Activated CD4-positive, CD25-positive, alpha-beta regulatory T cell (primary cell): Measurements from ENCODE around the gene LDLRAD4.

Source experiments
- DNase-seq, 4 experiments: peaks; one replicate each; lab custom pipeline; 2025; lab: John Stamatoyannopoulos, UW

Gene LDLRAD4

GRCh38 chr18:13285874-13286273 lies 67.3 kb downstream of the LDLRAD4 start:
- DNase-seq, result no peak

DNA sequence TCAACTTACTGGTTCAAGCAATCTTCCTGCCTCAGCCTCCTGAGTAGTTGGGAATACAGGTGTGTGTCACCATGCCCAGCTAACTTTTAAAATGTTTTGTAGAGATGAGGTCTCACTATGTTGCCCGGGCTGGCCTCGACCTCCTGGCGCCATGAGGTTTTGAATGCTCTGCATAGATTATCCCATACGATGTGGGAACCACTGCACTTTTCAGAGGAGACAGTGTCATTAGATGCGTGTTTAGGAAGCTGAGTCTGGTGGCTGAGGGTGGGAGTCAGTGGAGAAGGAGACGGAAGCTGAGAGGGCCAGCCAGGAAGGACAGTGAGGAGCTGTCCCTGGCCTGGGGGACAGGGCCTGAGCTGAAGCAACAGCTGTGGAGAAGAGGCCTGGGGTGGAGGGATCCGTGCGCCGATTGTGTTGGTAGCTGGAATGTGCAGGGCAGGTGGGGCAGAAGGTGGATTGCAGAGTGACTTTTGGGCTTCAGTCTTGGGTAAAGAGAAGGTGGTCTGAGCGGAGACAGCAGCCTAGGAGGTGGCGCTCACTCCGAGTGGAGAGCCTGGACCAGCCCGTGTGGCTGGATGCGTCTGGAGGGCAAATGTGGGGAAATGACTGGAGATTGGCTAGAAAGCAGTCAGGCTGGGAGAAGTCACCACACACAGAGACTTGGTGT lies 68.0 kb downstream of the LDLRAD4 start:
- DNase-seq, result no peak

DNA sequence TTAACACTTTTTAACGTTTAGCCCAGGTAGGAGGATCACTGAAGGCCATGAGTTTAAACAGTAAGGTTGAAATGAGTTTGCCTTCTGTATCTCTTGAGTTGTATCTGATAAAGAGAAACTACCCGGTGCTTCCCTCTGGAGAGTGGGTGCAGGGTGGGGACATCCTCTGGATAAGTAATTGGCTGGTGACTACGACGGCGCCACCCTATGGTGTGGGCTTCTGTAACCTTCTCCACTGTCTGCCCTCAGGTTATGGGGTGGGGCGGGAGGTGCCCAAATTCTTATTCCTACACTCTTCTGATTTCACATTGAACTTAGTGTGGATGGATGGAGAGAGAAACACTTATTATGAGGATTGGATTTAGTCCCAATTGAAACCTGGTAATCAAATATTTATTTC lies 68.8 kb downstream of the LDLRAD4 start:
- DNase-seq, result no peak

DNA sequence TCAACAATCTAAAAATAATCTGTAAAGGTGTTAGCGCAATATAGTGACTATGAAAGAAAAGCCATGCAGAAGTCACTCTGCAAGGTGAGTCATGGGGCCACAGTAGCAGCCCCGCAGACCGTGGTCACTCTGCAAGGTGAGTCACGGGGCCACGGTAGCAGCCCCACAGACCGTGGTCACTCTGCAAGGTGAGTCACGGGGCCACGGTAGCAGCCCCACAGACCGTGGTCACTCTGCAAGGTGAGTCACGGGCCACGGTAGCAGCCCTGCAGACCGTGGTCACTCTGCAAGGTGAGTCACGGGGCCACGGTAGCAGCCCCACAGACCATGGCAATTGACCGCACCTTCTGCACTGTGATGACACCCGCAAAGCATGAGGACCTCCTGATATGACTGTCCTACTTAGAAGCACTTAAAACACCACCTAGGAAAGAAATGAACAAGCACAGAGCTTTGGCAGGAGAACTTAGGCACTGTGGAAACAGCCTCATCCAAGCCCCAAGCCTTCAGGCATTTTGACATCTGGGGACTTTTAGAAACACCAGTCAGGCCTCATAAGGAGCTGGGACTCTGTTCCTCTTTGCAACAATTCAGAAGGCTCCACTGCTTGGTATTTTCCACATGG lies 70.1 kb downstream of the LDLRAD4 start:
- no peak for DNase-seq

DNA sequence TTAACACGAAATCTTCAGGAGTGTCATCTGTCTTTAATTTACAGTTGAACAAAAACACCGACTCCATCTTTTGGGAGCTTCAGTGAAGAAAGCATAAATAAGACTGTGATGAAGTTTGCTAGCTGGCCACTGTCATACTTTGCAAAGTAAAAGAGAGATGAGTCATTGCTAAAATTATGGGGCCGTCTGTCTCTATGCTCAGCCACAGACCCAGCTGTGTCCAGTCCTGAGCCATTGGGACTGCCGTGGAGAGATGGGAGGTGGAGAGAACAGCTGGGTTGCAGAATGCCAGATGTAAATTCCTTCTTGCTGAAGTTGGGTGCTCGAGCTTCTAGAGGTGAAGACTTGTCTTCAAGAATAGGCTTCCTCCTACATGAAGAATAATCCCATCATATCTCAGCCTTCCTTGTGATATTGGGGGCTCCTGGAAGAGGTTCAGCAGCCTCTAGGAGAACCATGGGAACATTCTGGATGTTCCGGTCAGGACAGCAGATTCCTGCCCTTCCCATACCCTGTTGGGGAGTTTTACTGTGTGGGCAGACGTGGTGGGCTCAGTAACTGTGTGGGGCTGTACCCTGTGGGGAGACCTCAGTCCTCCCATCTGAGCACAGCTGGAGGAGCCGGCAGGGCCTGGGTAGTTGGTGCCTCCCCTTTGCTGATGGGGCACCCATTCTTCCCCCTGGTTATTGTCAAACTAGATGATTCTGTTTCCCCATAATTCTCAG lies 71.1 kb downstream of the LDLRAD4 start:
- DNase-seq, result no peak

- DNase-seq, result no peak
Observed at GRCh38 chr18:13290856-13291271, 72.3 kb downstream of the LDLRAD4 start.

GRCh38 chr18:13291299-13291698 lies 72.7 kb downstream of the LDLRAD4 start:
- no peak for DNase-seq

- no peak for DNase-seq
Observed at GRCh38 chr18:13291745-13292447, 73.3 kb downstream of the LDLRAD4 start.

- no peak for DNase-seq
Observed at GRCh38 chr18:13292736-13293135, 74.2 kb downstream of the LDLRAD4 start.

GRCh38 chr18:13294309-13294708 lies 75.7 kb downstream of the LDLRAD4 start:
- no peak for DNase-seq

- DNase-seq, result no peak
Observed at GRCh38 chr18:13295894-13296293, 77.3 kb downstream of the LDLRAD4 start.

DNA sequence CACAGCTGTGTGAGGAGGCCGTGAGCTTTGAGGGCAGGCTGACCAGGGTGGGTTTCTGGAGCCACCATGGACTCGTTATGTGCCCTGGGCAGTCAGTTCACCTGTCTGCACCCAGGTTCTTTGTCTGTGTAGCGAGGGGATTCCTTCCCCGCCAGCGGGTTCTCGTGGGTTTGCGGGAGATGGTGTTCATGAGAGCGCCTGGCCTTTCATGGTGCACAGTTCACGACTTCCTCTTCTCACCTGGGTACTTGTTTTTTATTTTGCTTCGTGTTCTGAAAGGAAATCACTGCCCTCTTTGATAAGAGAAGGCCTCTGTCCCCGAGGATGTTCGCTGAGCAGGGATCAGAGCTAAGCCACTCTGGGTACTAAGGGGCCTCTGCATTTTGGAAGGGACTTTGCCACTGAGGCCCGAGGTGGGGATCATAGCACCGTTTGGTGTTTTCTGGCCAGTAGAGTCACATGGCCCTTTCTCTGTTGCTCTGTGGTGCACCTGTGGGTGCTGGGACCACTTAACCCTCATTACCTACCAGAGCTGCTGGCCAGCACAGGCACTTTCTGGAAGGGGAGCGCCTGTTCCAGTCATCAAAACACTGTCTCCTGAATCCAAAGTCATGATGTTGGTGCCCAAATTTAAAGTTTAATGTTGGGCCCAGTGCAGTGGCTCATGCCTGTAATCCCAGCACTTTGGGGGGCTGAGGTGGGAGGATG lies 78.5 kb downstream of the LDLRAD4 start:
- DNase-seq, result no peak

DNA sequence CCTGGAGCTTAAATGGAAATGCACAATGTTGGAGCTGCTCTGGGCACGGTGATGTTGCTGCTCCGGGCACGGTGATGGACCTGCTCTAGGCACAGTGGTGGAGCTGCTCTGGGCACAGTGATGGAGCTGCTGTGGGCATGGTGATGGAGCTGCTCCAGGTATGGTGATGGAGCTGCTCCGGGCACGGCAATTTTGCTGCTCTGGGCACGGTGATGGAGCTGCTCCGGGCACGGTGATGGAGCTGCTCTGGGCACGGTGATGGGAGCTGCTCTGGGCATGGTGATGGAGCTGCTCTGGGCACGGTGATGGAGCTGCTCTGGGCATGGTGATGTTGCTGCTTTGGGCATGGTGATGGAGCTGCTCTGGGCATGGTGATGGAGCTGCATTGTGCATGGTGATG lies 79.7 kb downstream of the LDLRAD4 start:
- no peak for DNase-seq

- DNase-seq, result no peak
Observed at GRCh38 chr18:13300029-13300428, 81.5 kb downstream of the LDLRAD4 start.

GRCh38 chr18:13300796-13301195 lies 82.2 kb downstream of the LDLRAD4 start:
- no peak for DNase-seq

DNA sequence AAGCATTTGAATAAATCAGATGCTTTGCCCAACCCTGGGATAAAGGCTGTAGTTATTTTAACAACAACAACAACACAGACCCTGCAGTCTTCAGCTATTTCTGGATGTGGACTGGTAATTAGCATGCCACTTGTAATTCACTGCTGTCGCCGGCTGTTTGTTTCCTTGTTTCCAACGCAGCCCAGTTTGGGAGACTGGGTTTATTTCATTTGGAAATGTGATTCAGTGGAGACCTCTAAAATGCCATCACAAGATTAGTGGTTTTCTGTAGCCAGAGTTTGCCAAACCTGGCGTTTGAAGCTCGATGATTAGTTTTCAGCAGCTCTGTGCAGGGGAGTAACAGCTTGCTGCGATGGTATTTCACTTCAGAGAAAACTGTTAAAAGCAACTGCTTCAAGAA lies 83.5 kb downstream of the LDLRAD4 start:
- no peak for DNase-seq

- DNase-seq, result no peak
Observed at GRCh38 chr18:13302457-13303225, 84.1 kb downstream of the LDLRAD4 start.

GRCh38 chr18:13303756-13304364 lies 85.3 kb downstream of the LDLRAD4 start:
- no peak for DNase-seq

- DNase-seq, result no peak
Observed at GRCh38 chr18:13305301-13305700, 86.7 kb downstream of the LDLRAD4 start.

DNA sequence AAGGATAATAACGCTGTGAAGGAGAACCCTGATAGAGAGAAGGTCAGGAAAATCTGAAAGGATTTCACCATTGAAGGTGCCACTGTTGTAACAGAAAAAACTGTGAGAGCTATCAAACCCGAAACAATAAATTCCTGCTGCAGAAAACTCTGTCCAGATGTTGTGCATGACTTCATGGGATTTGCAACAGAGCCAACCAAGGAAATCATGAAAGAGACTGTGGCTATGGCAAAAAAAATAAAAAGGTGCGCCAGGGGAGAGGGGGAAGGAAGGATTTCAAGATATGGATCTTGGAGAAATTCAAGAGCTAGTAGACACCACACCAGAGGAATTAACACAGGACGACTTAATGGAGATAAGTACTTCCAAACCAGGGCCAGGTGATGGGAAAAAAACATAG lies 88.0 kb downstream of the LDLRAD4 start:
- no peak for DNase-seq

DNA sequence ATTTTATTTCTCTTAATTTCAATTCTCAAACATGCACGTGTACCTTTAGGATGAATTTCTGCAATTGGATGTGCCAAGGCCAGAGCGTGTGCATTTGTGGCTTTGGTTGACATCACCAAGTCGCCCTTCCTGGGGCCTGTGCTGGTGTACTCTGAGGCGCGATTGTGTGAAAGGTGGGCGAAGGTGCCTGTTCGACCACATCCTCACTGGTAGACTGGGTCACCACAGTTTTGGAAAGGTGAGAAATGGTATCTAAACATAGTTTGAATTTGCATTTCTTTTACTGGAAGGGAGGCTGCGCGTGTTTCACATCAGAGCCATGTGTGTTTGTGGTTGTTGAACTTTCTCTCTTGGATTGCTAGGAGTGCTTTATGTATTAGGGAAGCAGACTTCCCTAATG lies 89.8 kb downstream of the LDLRAD4 start:
- DNase-seq, result no peak
